Right lobe of liver (tissue), 4 donors: ENCODE measurements around the gene ZNF827.

Experiments used
- CTCF ChIP-seq, 4 donors: fragments of 200-600 bp in 3 of 4; fragments of 450-650 bp in 1 of 4; IDR thresholded peaks; one replicate each; pipeline versions ENCODE4 v1.5.1 to v1.8.0; 2016 to 2022; ENCODE audit warnings: antibody characterized with exemption in 4 of 4, mild to moderate bottlenecking in 2 of 4
- POLR2A ChIP-seq: fragments of 450-650 bp; IDR thresholded peaks from one replicate; pipeline ENCODE4 v1.6.1; 2017; ENCODE audit warnings: antibody characterized with exemption, mild to moderate bottlenecking
- donor health status: DM: no; HTN: no; CAD: no.
- donor health status: DM: no; HTN: no; CAD: no.
- donor health status: DM: no; HTN: yes; CAD: no.

GRCh38 chr4:145770124-145770523 is 168.5 kb downstream of the ZNF827 start:
- TF ChIP-seq CTCF (IDR thresholded peaks at IDR 0.05): no peak
- TF ChIP-seq POLR2A: no peak
